Activated T-helper 1 cell treated with Interleukin-2 at 50 U/mL for 16 hours (primary cell): ENCODE measurements around the gene PSKH1.
"Not testable (repeated sequence)": the region's sequence is repeated elsewhere in the genome, so short reads cannot be mapped to it uniquely, and the experiment has no call there.

Experiments
- DNase-seq: peaks from one replicate; pipeline ENCODE4 v3.0.0-alpha.2; 2020; ENCODE audit warnings: low read depth

The PSKH1 gene

DNA sequence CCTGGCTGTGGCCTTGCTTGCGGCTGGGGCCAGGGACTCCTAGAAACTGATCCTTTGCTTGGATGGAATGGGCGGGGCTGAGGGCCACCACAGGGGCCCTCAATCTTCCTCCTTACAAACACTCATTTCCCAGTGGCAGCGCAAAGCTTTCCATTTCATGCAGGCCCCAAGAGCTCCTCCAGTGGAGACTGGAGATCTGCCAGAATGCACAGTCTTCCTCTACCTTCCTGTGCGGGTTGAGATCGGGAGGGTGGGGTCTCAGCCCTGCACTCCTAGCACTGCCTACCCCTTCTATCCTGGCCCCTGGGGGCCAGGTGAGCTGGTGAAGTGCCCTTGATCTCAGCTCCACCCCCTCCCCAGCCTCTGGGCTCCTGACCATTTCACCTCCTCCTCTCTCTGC is 6.7 kb upstream of the PSKH1 start:
- DNase-seq = no peak

GRCh38 chr16:67888331-67888730 is 4.7 kb upstream of the PSKH1 start:
- no peak for DNase-seq

DNA sequence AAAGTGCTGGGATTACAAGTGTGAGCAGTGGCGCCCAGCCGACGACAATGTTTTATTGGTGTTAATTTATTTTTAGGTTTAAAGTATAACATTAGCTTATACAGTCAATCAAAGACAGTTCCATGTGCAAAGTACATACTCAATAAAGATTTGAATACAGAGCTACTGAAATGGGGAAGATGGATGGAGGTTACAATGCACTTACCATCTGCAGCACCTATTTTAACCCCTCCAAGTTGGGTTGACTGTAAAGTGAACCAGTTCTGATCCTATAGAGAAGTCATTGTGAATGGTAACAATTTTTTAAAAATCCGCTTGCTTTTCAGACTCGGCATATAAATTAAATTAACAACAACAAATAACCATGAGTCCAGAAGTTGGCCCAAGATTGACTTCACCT is 679 bp upstream of the PSKH1 start:
- DNase-seq = no peak

- DNase-seq = no peak
Observed at GRCh38 chr16:67893743-67894399, 817 bp downstream of the PSKH1 start.

DNA sequence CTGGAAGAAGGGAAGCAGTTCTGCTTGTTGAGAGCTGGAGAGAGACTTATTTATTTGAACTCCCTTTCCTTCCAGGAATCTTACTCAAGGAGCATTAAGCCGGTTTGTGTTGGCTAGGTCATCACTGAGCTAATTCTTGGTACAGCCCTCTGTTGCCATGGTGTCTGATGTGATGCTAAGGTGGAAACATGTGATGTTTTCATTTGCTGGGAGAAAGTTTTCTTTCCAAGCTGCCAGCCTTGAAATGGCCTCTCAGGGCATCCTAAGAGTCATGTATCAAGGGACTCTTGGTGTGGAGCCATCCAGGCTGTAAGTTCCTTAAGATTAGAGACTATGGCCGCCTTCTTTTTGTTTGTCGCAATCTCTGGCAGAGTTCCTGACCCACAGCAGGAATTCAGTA is 4.2 kb downstream of the PSKH1 start:
- no peak for DNase-seq

DNA sequence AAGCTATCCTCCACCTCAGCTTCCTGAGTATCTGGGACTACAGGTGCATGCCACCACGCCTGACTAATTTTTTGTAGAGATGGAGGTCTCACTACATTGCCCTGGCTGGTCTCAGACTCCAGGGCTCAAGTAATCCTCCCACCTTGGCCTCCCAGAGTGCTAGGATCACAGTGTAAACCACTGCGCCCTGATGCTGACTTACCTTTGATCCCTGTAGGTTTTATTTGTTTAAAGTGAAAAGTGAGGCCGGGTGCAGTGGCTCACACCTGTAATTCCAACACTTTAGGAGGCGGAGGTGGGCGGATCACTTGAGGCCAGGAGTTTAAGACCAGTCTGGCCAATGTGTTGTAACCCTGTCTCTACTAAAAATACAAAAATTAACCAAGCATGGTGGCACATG is 8.7 kb downstream of the PSKH1 start:
- DNase-seq = no peak

DNA sequence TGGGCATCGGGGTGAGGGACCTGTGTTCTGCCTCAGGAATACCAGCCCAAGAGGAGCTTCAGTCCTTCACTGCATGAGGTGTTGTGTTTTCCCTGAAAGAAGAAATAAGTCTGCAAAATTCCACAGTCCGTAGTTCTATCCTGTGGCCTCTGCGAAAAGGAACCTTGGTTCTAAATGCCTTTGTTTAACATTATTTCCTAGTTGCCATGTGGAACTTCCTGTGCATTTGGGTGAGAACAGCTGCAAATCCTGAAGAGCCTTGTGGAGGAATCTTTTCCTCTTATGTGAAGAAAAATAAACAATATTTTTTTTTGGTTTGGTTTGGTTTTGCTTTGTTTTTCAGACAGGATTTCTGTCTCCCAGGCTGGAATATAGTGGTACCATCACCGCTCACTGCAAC is 9.8 kb downstream of the PSKH1 start:
- DNase-seq = no peak

- no peak for DNase-seq
Observed at GRCh38 chr16:67907397-67908180, 14.5 kb downstream of the PSKH1 start.

GRCh38 chr16:67909056-67909742 is 16.1 kb downstream of the PSKH1 start:
- DNase-seq = no peak

- DNase-seq = no peak
Observed at GRCh38 chr16:67910158-67910557, 17.1 kb downstream of the PSKH1 start.

GRCh38 chr16:67914758-67915495 is 21.9 kb downstream of the PSKH1 start:
- DNase-seq = no peak

GRCh38 chr16:67915496-67915769 is 22.4 kb downstream of the PSKH1 start:
- DNase-seq = not testable (repeated sequence)

DNA sequence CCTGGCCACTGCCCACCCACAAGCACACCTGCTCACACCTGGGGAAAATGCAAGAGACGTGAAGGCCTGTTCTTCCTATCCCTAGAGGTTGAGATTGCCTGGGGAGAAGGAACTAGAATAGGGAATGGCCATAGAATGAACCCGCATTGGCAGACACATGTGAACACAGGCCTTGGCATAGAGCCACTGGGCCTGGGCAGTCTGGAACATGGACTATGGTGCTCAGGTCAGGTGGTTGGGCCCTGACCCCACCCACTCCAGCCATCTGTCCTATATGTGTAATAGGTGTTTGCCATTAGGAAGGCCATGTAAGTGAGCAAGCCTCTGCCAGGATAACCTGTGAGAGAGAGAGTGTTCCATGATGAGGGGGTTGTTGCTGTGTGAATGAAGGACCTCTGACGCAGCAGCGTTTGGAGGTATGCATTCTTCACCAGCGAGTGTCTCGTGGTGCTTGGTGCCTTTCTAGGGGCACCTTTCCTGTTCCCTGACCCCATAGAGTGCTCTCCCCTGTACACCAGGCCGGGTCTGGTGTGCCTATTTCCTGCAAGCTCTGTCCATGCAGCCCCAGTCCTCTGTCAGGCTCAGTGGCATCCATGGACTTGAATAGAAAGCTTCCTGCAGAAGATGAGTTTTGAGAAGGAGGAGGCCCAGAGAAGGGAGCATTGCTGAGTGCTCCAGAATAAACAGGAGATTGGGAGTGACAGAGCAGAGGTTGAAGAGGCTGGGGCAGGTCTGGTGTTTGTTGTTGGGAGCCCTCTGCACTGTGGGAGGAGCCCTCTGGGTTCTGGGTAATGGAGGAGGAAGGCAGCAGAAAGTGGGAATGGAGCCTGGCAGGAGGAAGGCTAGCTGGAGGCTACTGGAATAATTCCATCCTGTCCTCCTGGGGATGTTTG is 23.0 kb downstream of the PSKH1 start:
- no peak for DNase-seq

- no peak for DNase-seq
Observed at GRCh38 chr16:67917140-67917851, 24.2 kb downstream of the PSKH1 start.

DNA sequence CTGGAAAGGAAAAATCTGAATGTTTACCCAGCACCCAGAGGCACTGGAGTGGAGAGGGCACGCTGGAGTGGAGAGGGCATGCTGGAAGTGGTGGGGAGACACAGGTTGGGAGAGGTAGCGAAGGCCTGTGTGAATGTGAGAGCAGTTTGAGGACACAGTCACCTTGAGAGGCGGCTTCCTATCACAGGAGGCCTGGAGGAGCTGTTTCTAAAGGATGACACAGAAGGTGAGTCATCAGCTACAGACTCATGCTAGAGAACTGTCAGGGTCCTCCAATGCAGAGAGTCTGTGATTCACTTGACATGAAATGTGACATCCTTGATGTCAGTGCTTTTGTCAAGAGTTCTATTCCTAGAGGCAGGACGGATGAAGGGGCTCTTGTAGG is 24.8 kb downstream of the PSKH1 start:
- DNase-seq = no peak

DNA sequence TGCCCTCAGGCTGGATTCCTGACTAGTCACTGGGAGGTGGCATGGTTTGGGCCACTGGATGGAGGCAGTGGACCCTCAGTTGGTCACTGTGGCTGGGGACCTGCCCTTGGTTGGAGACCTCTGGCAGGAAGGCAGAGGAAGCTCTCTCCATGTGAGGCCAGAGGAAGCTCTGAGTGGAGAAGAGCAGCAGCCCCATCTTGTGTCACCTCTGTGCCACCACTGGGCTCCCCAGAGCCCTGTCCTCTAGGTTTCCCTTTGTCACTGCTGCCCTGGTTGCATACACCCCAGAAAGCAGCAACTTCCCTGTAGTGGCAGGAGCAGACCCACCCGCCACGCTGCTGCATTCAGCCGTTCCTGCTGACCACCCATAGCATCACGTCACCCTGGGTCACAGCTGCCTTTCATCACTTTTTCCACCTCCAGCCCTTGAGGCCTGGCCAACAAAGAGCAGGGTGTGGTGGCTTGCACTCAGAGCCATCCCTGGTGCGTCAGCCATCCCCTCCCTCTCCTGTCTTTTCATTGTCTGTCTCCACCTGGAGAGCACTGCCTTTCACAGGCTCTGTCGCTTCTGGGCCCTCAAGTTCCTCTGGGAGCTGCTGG is 26.7 kb downstream of the PSKH1 start:
- DNase-seq = no peak

GRCh38 chr16:67922221-67922620 is 29.2 kb downstream of the PSKH1 start:
- no peak for DNase-seq

DNA sequence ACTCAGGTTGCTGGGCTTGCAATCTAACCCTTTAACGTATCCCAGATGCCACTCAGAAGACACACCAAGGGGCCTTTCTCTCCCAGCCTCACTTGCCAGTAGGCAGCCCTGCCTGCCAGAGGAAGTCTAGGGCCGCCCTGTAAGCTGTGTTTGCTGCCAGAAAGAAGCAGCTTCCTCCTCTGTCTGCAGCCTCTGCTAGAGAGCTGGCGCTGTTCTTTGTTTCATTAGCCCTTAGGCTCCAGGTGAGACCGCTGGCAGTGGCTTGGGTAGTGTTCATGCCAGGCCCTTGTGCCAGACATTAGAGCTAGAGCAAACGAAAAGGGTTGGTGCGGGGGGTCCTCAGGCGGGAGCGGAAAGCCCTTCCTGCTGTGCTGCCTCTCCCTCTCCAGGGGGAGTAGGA is 29.7 kb downstream of the PSKH1 start:
- DNase-seq = no peak

DNA sequence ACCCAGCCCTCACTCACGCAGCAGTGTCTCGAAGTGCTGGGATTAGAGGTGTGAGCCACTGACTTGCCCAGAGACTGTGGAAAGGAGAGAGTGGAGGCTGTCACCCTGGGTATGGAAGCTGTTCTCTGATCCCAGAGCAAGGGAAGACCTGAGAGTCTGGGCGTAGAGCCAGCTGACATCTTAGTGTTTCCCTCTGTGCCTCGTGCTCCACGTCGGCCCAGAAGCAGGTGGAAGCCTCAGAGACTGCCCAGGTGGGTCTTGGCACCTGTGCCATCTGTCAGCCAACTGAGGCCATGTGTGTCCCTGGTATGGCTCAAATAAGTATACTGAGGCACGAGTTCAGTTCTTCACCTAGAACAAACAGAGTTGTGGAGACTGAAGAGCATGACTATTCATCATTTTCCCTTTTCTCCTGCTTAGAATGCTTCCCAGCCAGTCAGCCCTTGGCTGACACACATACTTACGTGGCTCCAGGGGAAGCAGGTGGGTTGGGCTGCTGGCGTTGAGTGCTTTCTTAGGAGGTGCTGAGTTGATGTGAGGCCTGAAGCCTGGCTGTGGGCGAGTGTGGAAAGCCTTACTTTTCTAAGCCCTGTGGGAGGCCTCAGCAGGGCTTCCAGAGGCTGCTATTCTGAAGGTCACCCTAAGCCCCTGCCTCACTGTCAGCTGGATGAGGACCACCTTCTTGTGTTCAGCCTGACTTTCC is 30.5 kb downstream of the PSKH1 start:
- no peak for DNase-seq
